PC-3 (cell line): ENCODE measurements around the gene SGCD. TPM values are rescaled to one million over a fixed set of nuclear protein-coding genes. Genes with fewer than 3 reads are reported as not detected.

Source experiments
- ATAC-seq: fragments of 200-7000 bp; cut with Tn5 transposase; 2 replicates; pipeline ENCODE4 v1.9.1; 2020; ENCODE audit warnings: mild to moderate bottlenecking, moderate library complexity
- BruUV-seq: library from RNA; stranded (reverse); fragments of 400-500 nt; replicated peaks from 2 replicates; lab custom pipeline; 2021; lab: Mats Ljungman, UMichigan
- CTCF ChIA-PET: fragments of 300-600 bp; sonication (Branson Sonifier 250); formaldehyde crosslinking; loops from one replicate; lab custom pipeline; 2022; ENCODE audit warnings: antibody characterized with exemption; lab: Charles Lee
- POLR2A ChIA-PET: fragments of 300-600 bp; sonication (Branson Sonifier 250); formaldehyde crosslinking; loops from one replicate; lab custom pipeline; 2022; ENCODE audit warnings: antibody characterized with exemption; ENCODE audit not compliant: unreplicated experiment; lab: Charles Lee
- DNase-seq: peaks from one replicate; pipeline ENCODE4 v3.0.0-alpha.2; 2015
- H2AFZ ChIP-seq: fragments of 300-600 bp; sonication (generic); 2 replicates; pipeline ENCODE4 v1.6.0; 2016; ENCODE audit warnings: antibody characterized with exemption, low read length
- H3F3A ChIP-seq: fragments of 300-600 bp; sonication (generic); one replicate; pipeline ENCODE4 v1.6.0; 2017; ENCODE audit warnings: antibody characterized with exemption, low read length, control low read depth, mild to moderate bottlenecking; ENCODE audit not compliant: unreplicated experiment
- H3K27ac ChIP-seq: fragments of 300-600 bp; sonication (generic); 2 replicates; pipeline ENCODE4 v1.5.1; 2016; ENCODE audit warnings: mild to moderate bottlenecking, low read length
- H3K27me3 ChIP-seq: fragments of 300-600 bp; sonication (generic); 2 replicates; pipeline ENCODE4 v1.6.1; 2016; ENCODE audit warnings: low read length, mixed read lengths
- H3K36me3 ChIP-seq: fragments of 300-600 bp; sonication (generic); 2 replicates; pipeline ENCODE4 v1.6.1; 2016; ENCODE audit warnings: low read depth, mixed run types, low read length, mixed read lengths
- H3K4me1 ChIP-seq: fragments of 300-600 bp; sonication (generic); 2 replicates; pipeline ENCODE4 v1.5.1; 2016; ENCODE audit warnings: low read length; ENCODE audit not compliant: insufficient read depth
- H3K4me2 ChIP-seq: fragments of 300-600 bp; sonication (generic); 2 replicates; pipeline ENCODE4 v1.6.0; 2016; ENCODE audit warnings: low read length
- H3K4me3 ChIP-seq: fragments of 300-600 bp; sonication (generic); 2 replicates; pipeline ENCODE4 v1.5.1; 2016; ENCODE audit warnings: mild to moderate bottlenecking, low read length, mixed read lengths
- H3K79me2 ChIP-seq: fragments of 300-600 bp; sonication (generic); 2 replicates; pipeline ENCODE4 v1.6.1; 2017; ENCODE audit warnings: low read length, mixed read lengths
- H3K9ac ChIP-seq: fragments of 300-600 bp; sonication (generic); 2 replicates; pipeline ENCODE4 v1.6.0; 2016; ENCODE audit warnings: mild to moderate bottlenecking, low read length
- H3K9me2 ChIP-seq: fragments of 300-600 bp; sonication (generic); replicated peaks from 2 replicates; pipeline ENCODE4 v1.6.1; 2016; ENCODE audit warnings: mixed run types, low read length, mixed read lengths
- H3K9me3 ChIP-seq: fragments of 300-600 bp; sonication (generic); 2 replicates; pipeline ENCODE4 v1.6.1; 2016; ENCODE audit warnings: low read length, mixed read lengths
- H4K20me1 ChIP-seq: fragments of 300-600 bp; sonication (generic); 2 replicates; pipeline ENCODE4 v1.6.1; 2016; ENCODE audit warnings: low read length, mixed read lengths
- CTCF ChIP-seq: fragments of 300-600 bp; sonication (generic); conservative IDR thresholded peaks from 2 replicates; pipeline ENCODE4 v1.5.1; 2017; ENCODE audit warnings: antibody characterized with exemption, low read depth, mild to moderate bottlenecking, low read length
- EZH2 ChIP-seq: fragments of 300-600 bp; sonication (generic); IDR thresholded peaks from one replicate; pipeline ENCODE4 v1.6.1; 2017; ENCODE audit warnings: antibody characterized with exemption, mild to moderate bottlenecking, low read length; ENCODE audit not compliant: unreplicated experiment
- EZH2phosphoT487 ChIP-seq: fragments of 300-600 bp; sonication (generic); IDR thresholded peaks from 2 replicates; pipeline ENCODE4 v1.6.1; 2018; ENCODE audit warnings: mild to moderate bottlenecking, antibody characterized with exemption, low read length, borderline replicate concordance
- intact Hi-C: fragments of 100-400 bp; cut with micrococcal nuclease; formaldehyde crosslinking; loops from 2 replicates; pipeline ENCODE4 v1.9.0; 2023
- total RNA-seq: library from RNA; depleted of rRNA; stranded (reverse); fragments of >200 nt; gene quantifications from 2 replicates; pipeline ENCODE4 v1.2.3, GENCODE V29; 2014

Gene SGCD
- total RNA-seq, 1 experiment from 2014 or later, result 0.15 TPM

- H3K4me2 ChIP-seq, result no peak overlapping the region
- intact Hi-C loops, result no loop called here
- no peak for TF ChIP-seq EZH2phosphoT487
- no peak for TF ChIP-seq CTCF
- no peak for TF ChIP-seq EZH2
- POLR2A ChIA-PET, result no interaction called here
- no peak overlapping the region for H2AFZ ChIP-seq
- H3K79me2 ChIP-seq, result no peaks in the 10 kb centered on the region
- no peaks in the 10 kb centered on the region for H3K4me1 ChIP-seq
- DNase-seq (no peak), ATAC-seq (no peak)
- H3K9ac ChIP-seq, result no peak overlapping the region
- H3K36me3 ChIP-seq, result no peaks in the 10 kb centered on the region
- no peak overlapping the region for H3K27ac ChIP-seq
- CTCF ChIA-PET, result no interaction called here
- no peaks in the 10 kb centered on the region for H4K20me1 ChIP-seq
- no peak overlapping the region for H3K4me3 ChIP-seq
- BruUV-seq, result no TSS peak
- H3K9me3 ChIP-seq, result no peaks in the 10 kb centered on the region
- H3F3A ChIP-seq, result no peaks in the 10 kb centered on the region
- no peaks in the 10 kb centered on the region for H3K9me2 ChIP-seq
- H3K27me3 ChIP-seq, result no peaks in the 10 kb centered on the region
Measured at GRCh38 chr5:156515121-156515520, 188.2 kb downstream of the SGCD start.

- no peak for TF ChIP-seq EZH2
- no peak for TF ChIP-seq EZH2phosphoT487
- Histone ChIP-seq H3K4me3 (no peak overlapping the region), H3F3A (no peaks in the 10 kb centered on the region), H4K20me1 (no peaks in the 10 kb centered on the region), H2AFZ (no peak overlapping the region), H3K27ac (no peak overlapping the region), H3K4me1 (no peaks in the 10 kb centered on the region), H3K27me3 (no peaks in the 10 kb centered on the region), H3K9me2 (no peaks in the 10 kb centered on the region), H3K4me2 (no peak overlapping the region), H3K9ac (no peak overlapping the region), H3K79me2 (no peaks in the 10 kb centered on the region), H3K36me3 (no peaks in the 10 kb centered on the region), H3K9me3 (no peaks in the 10 kb centered on the region)
- DNase-seq (no peak), ATAC-seq (no peak)
- BruUV-seq, result no TSS peak
- CTCF ChIA-PET, result no interaction called here
- intact Hi-C loops, result no loop called here
- POLR2A ChIA-PET, result no interaction called here
Measured at GRCh38 chr5:156515803-156516360, 188.9 kb downstream of the SGCD start.

GRCh38 chr5:156522651-156523529 lies 195.9 kb downstream of the SGCD start:
- H3K9me3 ChIP-seq, result no peaks in the 10 kb centered on the region
- no peak overlapping the region for H3K4me3 ChIP-seq
- no peak overlapping the region for H3K4me2 ChIP-seq
- no peak overlapping the region for H2AFZ ChIP-seq
- DNase-seq (no peak), ATAC-seq (no peak)
- H3K27ac ChIP-seq, result no peak overlapping the region
- ChIA-PET POLR2A (no interaction called here), CTCF (no interaction called here)
- H3K4me1 ChIP-seq, result no peaks in the 10 kb centered on the region
- no peaks in the 10 kb centered on the region for H3K36me3 ChIP-seq
- H3K9ac ChIP-seq, result no peak overlapping the region
- H3K27me3 ChIP-seq, result no peaks in the 10 kb centered on the region
- H4K20me1 ChIP-seq, result no peaks in the 10 kb centered on the region
- no peaks in the 10 kb centered on the region for H3K79me2 ChIP-seq
- TF ChIP-seq CTCF (no peak), EZH2 (no peak), EZH2phosphoT487 (no peak)
- intact Hi-C loops, result no loop called here
- H3F3A ChIP-seq, result no peaks in the 10 kb centered on the region
- no TSS peak for BruUV-seq
- no peaks in the 10 kb centered on the region for H3K9me2 ChIP-seq
